ENCODE results near the gene FLRT1.

FLRT1 gene

DNA sequence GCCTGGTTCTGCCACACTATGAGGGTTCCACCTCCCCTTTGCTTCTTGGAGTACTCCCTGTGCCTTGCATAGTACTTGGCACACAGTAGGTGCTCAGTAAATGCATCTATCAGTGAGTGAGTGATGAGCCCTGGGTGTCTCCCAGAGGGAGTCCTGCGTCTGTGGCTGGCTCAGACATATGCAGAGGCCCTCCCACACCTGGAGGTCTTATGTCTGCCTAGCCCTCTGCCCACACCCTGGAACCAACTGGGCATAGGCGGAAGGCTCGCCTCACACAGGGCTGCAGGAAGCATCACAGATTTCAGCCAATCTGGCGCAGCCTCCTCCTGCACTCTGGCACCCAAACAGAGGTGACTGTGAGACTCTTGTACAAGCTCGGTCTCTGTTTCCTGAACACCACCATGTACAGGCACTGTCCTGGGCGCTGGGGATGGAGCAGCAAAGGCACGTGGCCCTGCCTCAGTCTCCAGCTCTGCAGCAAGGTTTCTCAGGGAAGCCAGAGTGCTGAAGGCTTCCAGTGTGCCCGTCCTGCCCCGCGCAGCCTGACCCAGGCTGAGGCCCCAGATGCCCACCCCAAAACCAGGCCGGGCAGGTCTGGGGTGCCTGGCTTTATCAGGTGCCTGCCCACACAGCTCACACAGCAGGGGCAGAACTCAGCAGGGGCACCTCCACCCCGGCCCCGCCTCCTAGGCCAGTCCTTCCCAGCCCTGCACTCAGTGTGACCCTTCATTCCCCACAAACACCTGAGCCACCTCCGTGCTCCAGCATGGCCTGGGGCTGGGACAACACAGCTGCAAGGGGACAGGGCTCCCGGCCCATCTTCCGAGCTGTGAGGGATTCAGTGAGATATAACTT lies 26.7 kb downstream of the FLRT1 start:
- TF ChIP-seq, protein P1, sequence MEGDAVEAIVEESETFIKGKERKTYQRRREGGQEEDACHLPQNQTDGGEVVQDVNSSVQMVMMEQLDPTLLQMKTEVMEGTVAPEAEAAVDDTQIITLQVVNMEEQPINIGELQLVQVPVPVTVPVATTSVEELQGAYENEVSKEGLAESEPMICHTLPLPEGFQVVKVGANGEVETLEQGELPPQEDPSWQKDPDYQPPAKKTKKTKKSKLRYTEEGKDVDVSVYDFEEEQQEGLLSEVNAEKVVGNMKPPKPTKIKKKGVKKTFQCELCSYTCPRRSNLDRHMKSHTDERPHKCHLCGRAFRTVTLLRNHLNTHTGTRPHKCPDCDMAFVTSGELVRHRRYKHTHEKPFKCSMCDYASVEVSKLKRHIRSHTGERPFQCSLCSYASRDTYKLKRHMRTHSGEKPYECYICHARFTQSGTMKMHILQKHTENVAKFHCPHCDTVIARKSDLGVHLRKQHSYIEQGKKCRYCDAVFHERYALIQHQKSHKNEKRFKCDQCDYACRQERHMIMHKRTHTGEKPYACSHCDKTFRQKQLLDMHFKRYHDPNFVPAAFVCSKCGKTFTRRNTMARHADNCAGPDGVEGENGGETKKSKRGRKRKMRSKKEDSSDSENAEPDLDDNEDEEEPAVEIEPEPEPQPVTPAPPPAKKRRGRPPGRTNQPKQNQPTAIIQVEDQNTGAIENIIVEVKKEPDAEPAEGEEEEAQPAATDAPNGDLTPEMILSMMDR (IDR thresholded peaks at IDR 0.05; ENCODE audit: borderline replicate concordance, control extremely low read depth, extremely low read depth, insufficient read depth, missing control alignments) = no peak
- in situ Hi-C loops (cut with MboI; ENCODE audit: low sequenced_read_pairs, unreplicated experiment) = no loop called here
- DNase-seq (ENCODE audit: low spot score) = no peak

DNA sequence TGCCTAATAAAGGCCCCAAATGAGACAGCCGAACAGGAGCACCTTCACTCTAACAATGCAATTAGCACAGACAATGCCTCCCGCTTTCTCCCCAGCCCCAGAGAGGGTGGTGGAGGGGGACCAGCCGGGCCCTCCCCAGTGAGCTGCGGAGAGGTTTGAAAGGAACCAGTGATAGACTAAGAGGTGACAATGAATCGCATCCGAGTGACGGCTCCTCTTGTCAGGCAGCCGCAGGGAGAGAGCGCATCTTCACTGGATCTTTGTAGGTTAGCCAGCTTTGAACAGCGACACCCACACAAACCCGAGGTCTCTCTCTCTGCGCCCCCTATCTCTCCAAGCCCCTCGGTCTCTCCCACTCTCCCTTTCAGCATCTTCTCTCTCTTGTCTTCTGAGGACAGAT lies 28.0 kb downstream of the FLRT1 start:
- in situ Hi-C loops (cut with MboI; ENCODE audit: low sequenced_read_pairs, unreplicated experiment) = no loop called here
- TF ChIP-seq, protein P1 (IDR thresholded peaks at IDR 0.05; ENCODE audit: borderline replicate concordance, control extremely low read depth, extremely low read depth, insufficient read depth, missing control alignments) = no peak
- DNase-seq (ENCODE audit: low spot score) = no peak

DNA sequence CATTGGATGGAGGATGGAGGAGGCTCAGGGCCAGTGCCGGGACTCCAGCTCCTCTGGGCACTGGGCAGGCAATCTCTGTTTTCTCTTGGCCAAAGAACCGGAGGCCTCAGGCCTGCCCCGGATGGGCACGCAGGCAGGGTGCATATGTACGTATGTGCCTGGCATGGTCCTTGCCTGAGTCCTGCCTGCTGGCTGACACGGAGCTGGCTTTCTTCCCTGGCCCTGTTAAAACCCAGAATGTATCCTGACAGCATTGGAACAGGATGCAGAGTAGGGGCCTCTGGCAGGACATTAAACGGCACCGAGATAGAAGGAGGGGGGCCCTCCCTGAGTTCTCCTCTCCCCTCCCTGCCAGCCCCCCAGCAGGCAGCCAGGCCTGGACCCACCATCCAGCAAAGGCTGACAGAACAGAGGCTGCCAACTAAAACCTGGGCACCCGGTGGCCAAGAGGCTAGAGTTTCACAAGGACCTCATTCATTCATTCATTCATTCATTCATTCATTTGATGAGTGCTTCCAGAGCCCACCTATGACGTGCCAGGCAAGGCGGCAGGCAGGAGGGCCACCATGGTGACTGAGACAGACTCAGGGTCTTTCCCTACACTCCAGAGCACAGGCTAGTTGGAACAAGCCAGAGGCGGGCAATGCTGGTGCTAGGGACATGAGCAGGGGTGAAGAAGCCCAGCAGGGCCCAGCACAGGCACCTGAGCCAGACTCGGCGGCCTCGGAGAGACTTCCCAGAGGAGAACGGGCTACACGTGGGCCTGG lies 28.8 kb downstream of the FLRT1 start:
- TF ChIP-seq, protein P1 (IDR thresholded peaks at IDR 0.05; ENCODE audit: borderline replicate concordance, control extremely low read depth, extremely low read depth, insufficient read depth, missing control alignments) = no peak
- DNase-seq (ENCODE audit: low spot score) = no peak
- in situ Hi-C loops (cut with MboI; ENCODE audit: low sequenced_read_pairs, unreplicated experiment) = no loop called here

DNA sequence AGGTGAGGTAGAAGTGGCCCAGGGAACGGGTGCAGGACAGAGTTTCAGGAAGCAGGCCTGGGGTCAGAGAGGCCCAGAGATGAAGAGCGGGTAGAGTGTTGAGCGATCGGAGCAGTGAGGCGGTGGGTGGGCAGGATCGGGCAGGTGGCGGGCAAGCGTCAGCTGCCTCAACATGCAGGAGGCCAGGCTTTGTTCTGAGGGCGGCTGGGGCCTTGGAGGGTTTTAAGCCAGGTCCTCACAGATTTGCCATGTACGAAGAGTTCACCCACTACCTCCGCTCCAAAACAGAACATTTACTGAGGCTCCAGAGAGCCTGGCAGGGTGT lies 29.4 kb downstream of the FLRT1 start:
- in situ Hi-C loops (cut with MboI; ENCODE audit: low sequenced_read_pairs, unreplicated experiment) = no loop called here
- DNase-seq (ENCODE audit: low spot score) = no peak
- TF ChIP-seq, protein P1 (IDR thresholded peaks at IDR 0.05; ENCODE audit: borderline replicate concordance, control extremely low read depth, extremely low read depth, insufficient read depth, missing control alignments) = no peak

DNA sequence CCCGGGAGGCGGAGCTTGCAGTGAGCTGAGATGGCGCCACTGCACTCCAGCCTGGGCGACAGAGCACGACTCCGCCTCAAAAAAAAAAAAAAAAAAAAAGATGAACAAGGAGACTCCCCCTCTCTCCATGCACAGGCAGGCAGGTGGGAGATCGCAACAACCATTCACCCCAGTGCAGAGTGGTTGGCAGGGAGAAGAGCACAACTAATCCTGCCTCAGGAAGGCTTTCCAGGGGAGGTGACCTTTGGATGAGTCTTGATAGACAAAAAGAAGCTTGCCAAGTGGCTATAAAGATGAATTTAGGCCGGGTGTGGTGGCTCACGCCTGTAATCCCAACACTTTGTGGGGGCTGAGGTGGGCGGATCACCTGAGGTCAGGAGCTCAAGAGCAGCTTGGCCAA lies 30.0 kb downstream of the FLRT1 start:
- TF ChIP-seq, protein P1 (IDR thresholded peaks at IDR 0.05; ENCODE audit: borderline replicate concordance, control extremely low read depth, extremely low read depth, insufficient read depth, missing control alignments) = no peak
- in situ Hi-C loops (cut with MboI; ENCODE audit: low sequenced_read_pairs, unreplicated experiment) = no loop called here

DNA sequence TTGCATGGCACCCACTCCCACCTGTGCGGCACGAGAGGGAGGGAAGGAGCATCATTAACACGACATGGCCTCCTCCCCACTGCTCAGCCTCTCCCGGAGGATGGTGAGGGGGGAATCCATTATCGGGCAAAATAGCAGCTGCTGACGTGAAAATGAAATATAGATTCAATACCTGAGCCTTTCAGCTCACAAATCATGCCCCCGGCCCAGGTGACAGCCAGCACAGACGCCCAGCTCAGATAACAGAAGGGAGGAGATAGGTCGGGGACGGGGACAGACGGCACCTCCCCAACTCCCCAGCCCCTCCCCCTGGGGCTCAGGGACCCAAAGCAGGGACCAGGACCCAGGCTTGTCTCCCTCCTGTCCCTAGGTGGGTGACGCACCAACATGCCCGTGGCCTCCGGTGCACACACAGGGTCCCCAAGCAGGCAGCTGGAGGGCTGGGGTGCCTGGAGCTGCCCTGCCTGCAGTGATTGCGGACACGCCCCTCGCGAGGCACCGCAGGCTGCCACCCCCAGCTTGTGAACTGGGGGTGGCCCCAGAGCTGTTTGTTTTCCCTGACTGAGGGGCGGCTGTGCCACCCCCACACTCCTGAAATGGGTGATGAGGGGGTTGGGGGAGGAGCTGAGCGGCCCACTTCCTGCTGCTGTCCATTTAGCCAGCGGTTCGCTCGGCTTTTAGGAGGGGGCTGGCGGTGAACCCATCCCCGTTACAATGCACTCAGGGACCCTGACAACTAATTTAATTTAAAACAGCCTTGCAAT lies 31.7 kb downstream of the FLRT1 start:
- in situ Hi-C loops (cut with MboI; ENCODE audit: low sequenced_read_pairs, unreplicated experiment) = no loop called here
- DNase-seq (ENCODE audit: low spot score) = no peak
- TF ChIP-seq, protein P1 (IDR thresholded peaks at IDR 0.05; ENCODE audit: borderline replicate concordance, control extremely low read depth, extremely low read depth, insufficient read depth, missing control alignments) = no peak

More for the DNA sequence above, 30.0 kb downstream of the FLRT1 start:
- no peak for DNase-seq (ENCODE audit: low spot score)

Data from GM13976 (cell line).